NCI-H1436 treated with DMSO at 0.1 percent for 48 hours (cell line): ENCODE measurements around the gene CADM1.
"Not testable (repeated sequence)": the region's sequence is repeated elsewhere in the genome, so short reads cannot be mapped to it uniquely, and the experiment has no call there.

Experiments
- DNase-seq: peaks from one replicate; lab custom pipeline; 2025; lab: John Stamatoyannopoulos, UW

CADM1 gene

DNA sequence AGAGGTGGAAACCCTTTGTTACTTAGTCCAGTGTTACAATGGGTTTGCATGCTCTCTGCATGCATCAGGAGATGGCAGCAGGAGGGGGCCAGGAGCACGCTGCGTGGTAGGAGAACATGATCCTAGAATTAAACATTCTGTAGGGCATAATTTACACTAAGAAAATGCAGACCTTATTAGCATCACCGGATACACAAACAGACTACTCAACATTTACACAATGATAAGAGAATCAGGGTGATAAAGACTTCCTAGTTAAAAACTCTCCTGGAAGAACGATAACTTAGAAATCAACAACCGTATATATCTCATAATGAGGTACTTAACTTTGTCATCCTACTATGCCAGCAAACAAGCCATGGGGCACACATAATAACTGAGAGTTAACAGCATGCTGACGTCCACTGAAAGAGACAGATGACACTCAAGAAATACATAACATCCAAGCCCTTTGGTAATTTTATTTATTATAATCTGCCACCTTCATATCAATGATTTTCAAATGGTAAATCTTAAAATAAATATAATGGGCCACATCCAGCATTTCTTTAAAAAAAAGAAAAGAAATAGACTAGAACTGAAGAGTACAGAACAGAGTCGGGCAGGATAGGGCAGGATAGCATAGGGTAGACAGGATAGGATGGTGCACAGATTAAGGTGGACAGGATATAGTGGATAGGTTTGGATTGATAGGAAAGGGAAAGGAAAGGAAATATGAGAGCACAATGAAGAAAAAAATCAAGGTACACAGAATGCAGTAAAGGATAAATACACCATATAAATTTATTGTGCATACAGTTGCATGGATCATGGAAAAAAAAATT, 27.5 kb downstream of the CADM1 start:
- no peak for DNase-seq

DNA sequence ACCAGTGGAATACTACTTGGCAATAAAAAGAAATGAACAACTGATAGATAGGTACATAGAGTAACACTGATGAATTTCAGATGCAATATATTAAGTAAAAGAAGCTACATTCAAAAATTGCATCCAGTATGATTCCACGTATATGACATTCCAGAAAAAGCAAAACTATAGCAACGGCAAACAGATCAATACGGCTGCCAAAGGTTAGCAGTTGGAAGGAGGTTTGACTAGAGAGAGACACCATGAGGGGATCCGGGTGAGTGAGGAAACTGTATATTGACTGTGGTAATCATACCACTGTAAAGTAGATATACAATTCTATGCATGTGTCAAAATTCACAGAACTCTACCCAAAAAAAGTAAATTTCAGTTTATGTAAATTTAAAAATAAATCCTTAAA, 28.7 kb downstream of the CADM1 start:
- DNase-seq: no peak

DNA sequence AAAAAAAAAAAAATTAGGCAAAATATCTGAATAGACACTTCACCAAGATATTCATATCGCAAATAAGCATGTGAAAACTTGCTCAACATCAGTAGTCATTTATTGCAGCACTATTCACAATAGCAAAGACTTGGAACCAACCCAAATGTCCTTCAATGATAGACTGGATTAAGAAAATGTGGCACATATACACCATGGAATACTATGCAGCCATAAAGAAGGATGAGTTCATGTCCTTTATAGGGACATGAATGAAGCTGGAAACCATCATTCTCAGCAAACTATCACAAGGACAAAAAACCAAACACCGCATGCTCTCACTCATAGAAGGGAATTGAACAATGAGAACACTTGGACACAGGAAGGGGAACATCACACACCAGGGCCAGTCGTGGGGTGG, 29.9 kb downstream of the CADM1 start:
- DNase-seq: not testable (repeated sequence)

DNA sequence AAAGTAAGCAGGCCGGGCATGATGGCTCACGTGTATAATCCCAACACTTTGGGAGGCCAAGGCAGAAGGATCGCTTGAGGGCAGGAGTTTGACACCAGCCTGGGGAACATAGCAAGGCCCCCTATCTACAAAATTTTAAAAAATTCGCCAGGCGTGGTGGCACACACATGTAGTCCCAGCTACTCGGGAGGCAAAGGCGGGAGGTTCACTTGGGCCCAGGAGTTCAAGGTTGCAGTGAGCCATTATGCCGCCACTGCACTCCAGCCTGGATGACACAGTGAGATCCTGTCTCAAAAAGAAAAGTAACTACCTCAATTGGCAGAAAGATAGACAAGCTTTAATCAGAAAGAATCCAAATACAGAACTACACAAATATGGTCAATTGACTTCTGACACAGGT, 31.0 kb downstream of the CADM1 start:
- DNase-seq: no peak

DNA sequence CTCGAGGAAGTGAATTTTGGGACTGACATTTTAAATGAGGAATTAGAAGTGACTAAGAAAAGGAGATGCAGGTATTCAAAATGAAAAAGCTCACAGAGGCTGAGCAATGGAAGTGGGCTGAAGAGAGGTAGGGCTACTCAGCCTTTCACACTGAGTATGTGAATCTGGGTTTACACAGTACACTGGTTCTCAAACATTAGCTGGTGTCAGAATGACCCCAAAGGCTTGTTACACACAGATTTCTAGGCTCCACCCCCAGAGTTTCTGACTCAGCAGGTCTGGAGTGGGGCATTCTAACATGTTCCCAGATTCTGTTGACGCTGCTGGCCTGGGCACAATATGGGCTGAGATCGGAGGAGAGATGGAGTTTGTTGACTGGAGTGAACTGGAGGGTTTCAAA, 32.8 kb downstream of the CADM1 start:
- no peak for DNase-seq

DNA sequence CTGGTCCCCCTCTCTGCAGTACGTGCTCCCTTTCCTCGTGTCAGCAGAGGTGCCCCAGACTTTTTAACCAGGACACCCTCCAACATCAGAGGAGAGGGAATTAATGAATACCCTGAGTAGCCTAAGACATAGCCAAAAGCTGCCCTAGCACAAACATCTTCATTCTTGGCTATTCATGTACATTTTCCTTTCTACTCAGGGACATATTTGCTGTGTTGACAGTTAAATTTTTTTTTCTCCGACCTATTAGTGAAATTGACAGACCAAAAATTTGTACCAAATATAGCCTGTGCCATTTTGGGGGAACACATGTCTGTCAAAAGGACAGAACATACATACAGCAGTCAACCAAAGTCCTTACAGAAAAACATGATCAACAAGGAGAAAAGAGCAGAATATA, 33.3 kb downstream of the CADM1 start:
- no peak for DNase-seq

DNA sequence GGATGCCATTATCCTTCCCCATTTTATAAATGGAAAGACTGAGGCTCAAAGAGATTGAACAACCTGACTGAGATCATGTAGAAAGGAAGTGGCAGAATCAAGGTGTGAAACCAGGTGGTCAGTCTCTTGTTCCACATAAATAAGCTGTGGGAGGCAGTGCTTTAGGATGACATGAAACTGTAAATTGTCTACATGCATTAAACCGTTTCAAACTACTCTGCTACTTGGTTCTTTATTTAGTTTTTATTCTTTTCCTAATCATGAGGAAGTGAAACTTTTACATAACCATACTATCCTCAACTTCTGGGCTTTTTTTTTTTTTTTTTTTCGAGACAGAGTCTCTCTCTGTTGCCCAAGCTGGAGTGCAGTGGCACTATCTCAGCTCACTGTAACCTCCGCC, 34.9 kb downstream of the CADM1 start:
- no peak for DNase-seq

DNA sequence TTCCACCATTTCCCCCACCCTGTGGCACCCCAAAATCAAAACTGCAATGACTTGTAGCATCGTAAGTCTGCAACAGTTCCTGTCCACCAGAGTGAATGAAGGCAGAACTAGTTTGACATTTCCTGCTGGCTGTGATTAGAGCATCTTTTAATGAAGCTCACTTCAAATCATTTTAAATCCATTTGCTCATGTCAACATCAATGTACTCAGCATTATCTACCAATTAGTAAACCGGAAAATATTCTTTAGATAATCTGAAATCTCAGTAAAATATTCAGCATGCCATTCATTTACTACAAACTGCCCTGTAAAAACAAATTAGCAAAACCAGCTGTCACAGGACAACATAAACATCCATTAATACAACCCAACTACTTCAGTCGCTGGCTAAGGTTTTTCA, 38.1 kb downstream of the CADM1 start:
- DNase-seq: no peak

DNA sequence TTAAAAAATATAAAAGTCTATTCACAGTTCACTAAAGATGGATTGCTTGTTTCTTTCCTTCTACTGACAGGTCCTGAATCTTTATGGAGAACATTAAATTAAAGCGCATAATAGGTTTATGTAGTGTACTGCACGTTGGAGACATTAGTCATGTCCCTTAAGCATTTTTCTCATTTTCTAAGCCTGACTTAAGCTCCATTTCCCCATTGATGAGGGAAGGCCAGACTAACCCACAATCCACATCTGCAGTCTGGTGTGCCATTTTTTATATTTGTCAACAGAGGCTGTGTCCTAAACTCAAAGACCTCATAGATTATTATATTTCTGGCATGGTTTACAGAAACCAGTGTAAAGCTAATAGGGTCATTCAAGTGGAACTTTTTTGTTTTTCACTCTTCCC, 39.9 kb downstream of the CADM1 start:
- DNase-seq: no peak

DNA sequence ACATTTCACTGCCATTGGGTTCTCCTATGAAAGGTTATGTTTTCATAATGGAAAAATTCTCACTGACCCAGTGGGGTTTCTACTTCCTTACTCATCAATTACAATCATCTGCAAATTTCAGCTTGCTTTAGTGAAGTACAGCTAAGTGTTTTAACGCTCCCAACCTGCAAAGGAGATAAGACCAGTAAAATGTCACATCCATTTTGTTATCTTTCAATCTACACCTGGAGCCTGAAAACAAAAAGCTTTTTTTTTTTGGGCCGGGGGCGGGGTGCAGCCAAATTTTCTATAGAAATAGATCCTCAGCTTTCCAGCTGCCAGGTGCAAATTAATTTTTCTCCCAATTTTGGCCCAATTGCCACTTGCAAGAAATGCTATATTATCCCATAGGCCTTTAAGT, 40.6 kb downstream of the CADM1 start:
- DNase-seq: no peak

DNA sequence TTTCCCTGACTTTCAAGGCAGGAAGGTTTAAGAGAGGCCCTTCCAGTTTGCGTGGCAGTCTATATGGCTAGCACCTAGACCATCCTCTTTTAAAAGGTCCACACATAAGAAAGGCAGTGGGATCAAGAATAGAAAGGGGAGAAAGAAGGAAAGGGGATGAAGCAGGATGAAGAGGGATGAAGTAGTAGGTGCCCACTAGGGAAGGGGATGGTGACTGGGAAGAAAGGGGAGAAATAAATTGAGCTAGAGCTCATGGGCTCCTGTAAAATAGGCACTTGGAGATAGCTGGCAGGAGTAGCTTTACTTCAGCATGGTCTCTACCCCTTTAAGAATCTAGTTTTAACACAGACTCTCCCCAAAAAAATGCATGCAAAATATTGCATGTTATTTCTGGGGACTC, 41.5 kb downstream of the CADM1 start:
- no peak for DNase-seq

DNA sequence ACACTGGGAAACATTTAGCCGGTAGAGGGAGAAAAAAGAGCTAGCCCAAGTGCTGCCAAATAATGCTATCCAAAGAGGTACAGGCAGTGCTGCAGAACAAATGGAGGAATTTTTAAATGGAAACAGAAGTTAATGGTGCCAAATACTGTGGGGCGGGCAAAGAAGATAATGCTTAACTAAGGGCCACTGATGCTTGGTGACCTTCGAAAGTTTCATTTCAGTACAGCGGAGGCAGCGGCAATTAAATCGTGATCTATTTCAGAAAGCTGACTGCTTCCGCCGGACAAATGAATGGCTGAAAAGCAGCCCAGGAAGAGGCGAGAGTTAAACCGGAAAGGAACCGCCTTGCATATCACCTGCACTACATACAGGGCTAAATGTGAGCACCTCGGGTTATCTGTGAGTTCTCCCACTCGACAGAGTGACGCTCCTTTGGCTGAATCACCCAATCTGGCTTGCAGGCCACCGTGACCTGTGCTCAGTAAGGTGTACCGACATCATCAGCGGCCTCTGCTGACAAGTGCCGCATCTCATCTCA, 42.1 kb downstream of the CADM1 start:
- DNase-seq: no peak

DNA sequence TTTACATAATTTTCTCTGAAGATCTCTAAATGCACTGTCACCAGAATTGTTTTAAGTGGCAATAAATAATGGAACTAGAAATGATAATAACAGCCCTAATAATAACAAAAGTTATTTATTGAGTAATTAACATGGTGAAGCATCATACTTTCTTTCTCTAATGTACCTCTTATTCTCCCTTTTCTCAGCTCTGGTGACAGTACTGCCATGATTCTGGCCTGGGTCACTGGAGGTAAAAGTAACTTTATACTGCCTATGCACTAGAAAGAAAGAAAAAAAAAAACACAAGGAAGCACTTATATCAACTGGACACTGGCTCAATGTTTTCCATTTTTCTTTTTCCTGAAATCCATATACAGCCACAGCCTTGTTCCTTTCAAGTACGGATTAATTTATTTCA, 43.7 kb downstream of the CADM1 start:
- DNase-seq: no peak

DNA sequence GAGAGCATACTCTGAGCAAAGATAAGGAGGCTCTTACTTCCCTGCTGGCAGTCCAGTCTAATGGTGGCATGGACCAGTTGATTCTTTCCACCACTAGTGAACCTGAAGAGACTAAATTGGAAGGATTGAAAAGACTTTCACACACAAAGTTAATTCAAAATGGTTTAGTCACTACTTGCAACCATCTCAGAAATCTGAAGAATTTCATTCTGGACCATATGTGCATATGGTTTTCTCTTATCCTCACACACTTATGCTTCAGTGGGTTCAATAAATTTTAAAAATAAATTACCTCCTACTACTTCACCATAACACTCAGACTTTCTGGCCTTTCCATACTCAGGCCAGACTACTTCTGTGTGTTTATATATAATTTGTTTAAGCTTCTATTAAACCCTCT, 44.7 kb downstream of the CADM1 start:
- DNase-seq: no peak

DNA sequence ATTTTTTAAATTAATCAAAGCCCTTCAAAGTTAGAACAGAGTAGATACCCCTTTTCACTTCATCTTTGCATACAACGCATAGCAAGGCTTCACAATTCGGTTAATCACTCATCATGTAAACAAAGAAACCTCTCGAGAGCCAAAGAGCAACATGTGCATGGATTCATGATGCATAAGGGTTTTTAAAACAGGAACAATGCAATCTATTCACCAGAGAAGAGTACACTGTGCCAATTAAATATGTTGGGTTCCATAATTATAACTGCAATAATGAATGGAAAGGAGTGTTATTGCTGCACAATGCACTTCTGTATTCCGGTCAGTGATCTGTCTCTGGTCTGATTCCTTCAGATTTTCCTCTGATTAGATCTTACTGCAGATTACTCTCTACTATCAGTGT, 45.3 kb downstream of the CADM1 start:
- DNase-seq: peak; percentile 61

DNA sequence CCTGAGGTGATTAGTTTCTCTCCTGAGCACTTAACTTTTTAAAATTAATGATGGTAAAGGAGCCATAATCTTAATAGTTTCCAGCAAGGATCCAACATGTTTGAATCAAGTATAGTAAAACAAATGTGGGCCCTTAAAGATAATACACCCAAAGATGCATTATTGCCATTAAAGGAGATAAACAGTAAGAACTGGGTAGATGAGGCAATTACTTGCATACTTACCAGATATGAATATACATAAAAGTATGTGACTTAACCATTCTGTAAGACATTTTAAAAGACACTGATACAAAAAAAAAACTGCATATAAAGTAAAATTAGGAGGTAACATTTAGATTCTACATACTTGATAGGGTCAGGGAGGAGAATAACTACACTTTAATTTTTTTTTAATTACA, 48.2 kb downstream of the CADM1 start:
- no peak for DNase-seq

DNA sequence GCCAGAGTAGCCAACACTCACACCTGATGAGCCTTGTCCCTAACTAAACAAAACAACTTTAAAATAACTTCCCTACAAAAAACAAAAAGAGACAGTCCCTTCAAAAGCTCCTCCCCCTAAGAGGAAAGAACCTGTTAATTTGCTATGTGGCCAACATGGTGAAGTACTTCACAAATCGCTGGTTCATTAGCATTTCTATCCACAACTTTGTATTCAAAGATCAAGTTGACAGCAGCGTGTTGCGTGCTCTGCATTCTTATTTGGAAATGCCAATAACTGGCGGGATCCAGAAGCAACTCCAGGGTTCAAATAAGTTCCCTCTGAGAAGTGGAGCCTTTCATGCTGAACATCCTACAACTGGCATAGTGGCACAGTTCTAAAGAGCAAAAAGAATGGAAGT, 48.6 kb downstream of the CADM1 start:
- DNase-seq: no peak

DNA sequence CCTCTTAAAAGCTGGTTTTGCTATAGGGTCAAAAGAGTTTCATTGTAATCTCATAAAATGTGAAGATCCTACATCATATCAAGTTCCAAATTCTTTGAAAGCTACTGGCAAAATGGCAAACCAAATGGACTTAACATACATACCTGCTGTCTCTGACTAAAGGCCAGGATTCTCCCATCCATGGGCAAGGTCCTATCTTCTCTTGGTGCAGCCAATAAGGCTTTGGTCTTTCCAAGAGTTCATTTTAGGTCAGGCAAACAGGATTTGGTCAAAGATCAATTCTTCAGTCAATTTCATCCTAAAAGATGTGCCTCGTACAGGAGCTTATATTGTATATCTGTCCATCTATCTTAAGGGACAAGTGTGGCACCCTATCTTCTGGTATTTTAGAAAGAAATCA, 49.7 kb downstream of the CADM1 start:
- no peak for DNase-seq

DNA sequence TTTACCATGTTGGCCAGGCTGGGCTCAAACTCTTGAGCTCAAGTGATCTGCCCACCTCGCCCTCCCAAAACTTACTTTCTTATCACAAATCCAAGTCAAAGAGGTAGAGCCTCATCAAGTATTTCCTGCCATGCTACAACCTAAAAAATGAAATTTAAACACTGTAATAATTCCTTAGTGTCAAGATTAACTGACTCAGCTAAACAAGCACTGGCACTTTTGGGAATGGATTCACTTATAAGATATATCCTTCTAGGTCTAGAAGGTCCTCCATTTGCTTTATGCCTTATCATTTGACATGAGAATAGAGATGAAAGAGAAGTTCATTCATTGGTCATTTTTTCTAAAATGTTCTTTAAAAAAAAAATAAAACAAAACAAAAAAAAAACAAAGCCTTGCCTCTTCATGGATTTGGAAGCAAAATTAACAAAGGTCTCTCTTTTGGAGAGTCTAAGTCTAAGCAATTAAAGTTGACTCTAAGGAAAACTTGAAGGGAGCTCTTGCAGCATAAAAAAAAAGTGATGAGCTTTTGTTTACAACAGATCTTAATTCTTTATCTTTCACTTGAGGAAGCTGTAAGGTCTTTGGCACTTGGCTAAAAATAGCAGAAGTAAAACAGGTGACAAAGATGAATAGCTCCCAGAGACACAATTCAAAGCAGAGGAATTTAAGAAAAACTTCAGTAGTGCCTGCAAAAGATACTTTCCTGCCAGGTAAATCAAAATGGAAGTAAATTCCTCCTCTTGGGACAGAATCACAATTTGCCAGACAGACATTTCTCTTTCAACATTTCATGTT, 50.3 kb downstream of the CADM1 start:
- no peak for DNase-seq

DNA sequence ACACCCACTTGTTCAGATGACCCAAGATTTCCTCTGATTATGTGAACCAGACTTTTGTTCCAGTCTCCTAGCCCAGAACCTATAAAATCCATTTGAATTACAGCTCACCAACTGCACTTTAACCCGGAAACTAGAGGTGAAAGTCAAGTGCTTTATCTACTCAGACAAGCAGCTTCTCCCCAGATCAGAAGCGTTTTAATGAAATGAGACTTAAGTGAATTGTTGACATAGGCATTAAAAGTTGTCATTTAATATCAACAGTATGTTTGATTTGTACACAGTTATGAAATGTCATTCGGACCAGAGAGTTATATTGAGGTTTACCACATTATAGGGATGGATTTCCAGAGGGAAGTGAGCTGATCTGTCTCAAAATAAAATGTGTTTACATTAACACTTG, 52.0 kb downstream of the CADM1 start:
- DNase-seq: no peak

DNA sequence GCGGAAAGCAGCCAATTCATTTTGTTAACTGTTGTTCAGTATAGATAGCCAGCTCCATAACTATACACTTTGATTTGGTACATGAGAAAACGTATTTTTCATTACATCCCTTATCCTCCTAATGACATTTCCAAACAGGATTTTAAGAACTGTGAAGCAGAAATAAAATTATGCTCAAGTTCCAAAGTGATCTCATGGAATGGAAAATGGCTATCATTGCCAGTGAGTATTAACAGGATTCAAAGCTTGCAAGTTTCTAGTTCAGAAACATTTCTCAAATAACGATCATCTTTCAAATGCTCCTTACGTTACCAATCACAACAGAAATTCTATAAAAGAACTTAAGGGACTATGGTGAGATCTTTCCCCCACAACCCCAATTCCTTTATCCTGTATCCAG, 53.7 kb downstream of the CADM1 start:
- DNase-seq: no peak

DNA sequence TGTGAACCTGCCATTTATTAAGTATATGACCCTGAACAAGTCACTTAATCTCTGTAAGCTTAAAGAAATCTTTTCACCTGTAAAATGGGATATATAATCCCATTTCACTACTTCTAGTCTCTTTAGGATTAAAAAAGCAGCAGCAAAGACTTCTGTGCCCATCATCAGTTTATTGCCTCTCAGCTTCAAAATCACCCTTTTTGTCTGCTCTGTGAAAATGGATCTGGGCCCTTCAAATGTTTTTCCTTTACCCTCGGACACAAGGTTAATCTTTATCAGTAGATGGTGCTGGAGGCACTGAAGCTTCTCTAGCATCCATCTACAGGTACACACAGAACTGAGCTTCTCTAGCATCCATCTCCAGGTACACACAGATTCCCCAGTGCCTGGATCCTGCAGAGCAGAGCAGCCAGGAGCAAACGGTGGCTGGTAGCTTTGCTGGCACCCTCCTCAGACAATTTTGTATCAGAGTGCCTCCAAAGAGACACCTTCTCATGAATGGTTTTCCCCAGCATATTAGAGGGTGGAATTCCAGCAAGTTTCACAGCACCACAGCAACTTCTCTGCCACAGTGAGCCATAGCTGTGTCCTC, 56.8 kb downstream of the CADM1 start:
- DNase-seq: no peak

DNA sequence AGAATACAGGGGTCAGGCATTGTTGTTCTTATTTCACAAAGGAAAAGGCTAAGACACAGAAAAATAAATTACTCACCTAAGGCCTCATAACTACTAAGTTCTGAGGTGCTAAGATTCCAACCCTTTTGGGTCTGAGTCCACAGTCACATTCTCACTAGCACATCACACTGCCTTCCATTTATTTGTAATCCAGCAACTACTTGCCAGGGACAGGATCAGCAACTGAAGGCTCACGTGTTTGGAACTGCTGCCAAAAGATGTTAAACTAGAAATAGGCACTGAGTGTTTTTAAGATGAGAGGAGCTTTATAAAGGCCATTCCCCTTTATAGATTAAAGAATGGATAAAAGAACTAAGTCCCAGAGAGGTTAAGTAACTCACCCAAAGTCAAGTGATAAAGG, 58.0 kb downstream of the CADM1 start:
- DNase-seq: no peak
